ENCODE data around the gene WNT9B.

WNT9B gene

DNA sequence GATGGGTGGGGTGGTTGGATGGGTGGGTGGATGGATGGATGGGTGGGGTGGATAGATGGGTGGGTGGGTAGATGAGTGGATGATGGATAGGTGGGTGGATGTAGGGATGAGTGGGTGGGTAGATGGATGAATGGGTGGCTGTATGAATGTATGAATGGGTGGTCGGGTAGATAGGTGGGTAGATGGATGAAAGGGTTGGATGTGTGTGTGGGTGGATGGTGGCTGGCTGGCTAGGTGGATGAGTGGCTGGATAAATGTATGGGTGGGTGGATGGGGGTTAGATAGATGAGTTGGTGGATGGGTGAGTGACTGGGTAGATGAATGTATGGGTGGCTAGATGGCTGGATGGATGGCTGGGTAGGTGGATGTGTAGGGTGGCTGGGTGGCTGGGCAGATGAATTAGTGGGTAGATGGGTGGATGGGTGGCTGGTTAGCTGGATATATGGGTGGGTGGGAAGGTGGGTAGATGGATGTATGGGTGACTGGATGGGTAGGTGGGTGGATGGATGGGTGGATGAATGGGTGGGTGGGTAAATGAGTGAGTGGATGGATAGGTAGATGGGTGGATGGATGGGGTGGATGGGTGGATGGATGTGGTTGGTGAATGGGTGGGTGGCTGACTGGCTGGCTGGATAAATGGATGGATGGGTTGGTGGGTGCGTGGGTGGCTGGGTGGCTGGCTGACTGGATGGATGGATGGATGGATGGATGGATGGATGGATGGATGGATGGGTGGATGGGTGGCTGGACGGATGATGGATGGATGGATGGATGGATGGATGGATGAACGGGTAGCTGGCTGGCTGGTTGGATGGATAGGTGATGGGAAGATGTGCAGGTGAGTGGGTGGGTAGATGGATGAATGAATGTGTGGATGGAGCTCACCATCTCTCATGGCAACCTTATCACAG lies 52.6 kb downstream of the WNT9B start:
- TF ChIP-seq, protein P1, sequence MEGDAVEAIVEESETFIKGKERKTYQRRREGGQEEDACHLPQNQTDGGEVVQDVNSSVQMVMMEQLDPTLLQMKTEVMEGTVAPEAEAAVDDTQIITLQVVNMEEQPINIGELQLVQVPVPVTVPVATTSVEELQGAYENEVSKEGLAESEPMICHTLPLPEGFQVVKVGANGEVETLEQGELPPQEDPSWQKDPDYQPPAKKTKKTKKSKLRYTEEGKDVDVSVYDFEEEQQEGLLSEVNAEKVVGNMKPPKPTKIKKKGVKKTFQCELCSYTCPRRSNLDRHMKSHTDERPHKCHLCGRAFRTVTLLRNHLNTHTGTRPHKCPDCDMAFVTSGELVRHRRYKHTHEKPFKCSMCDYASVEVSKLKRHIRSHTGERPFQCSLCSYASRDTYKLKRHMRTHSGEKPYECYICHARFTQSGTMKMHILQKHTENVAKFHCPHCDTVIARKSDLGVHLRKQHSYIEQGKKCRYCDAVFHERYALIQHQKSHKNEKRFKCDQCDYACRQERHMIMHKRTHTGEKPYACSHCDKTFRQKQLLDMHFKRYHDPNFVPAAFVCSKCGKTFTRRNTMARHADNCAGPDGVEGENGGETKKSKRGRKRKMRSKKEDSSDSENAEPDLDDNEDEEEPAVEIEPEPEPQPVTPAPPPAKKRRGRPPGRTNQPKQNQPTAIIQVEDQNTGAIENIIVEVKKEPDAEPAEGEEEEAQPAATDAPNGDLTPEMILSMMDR (IDR thresholded peaks at IDR 0.05; ENCODE audit: control extremely low read depth, extremely low read depth, low read depth, missing control alignments), result no peak
- no peak for DNase-seq (ENCODE audit: extremely low spot score)
- ChIA-PET POLR2A (no interaction called here), CTCF (interaction anchor here (1.0 kb wide), 1 partner anchor 18 kb away, joined by 3 read pairs; no protein-coding TSS in a partner anchor)

DNA sequence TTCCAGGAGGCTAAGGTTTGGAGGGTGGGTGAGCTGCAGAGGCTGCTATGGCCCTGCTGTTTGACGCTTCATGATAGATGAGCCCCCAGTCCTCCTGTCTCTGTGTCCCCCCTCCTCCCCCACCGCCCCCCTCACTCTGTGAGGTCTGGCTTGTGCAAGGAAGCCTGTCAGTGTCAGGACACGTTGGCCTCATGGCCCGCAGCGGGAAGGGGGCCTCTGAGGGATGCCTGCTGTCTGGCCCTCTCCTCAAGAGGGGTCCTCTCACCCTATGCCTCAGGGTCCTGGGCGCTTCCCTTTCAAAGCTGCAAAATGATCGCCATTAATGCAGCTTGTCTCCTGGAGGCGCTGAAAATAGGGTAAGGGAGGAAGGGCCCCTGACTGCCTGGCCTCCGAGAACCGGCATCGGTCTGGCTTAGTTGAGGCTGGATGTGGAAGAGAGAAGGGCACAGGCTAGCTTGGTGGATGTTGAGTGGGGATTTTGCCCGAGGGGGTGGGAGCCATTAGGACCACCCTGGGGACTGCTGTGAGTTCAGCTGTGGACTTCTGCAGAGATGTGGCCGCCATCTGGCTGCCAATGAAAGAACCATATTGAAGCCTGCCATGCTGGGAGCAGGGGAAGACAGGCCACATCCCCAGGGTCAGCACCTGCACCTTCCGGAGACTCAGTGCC lies 56.8 kb downstream of the WNT9B start:
- CTCF ChIA-PET, result interaction anchor here (1.4 to 2.4 kb wide), 3 partner anchors 11 to 33 kb away, joined by 3 to 7 read pairs (median 4); no protein-coding TSS in a partner anchor
- DNase-seq (ENCODE audit: extremely low spot score), result no peak
- POLR2A ChIA-PET, result no interaction called here
- TF ChIP-seq, protein P1 (IDR thresholded peaks at IDR 0.05; ENCODE audit: control extremely low read depth, extremely low read depth, low read depth, missing control alignments), result no peak

DNA sequence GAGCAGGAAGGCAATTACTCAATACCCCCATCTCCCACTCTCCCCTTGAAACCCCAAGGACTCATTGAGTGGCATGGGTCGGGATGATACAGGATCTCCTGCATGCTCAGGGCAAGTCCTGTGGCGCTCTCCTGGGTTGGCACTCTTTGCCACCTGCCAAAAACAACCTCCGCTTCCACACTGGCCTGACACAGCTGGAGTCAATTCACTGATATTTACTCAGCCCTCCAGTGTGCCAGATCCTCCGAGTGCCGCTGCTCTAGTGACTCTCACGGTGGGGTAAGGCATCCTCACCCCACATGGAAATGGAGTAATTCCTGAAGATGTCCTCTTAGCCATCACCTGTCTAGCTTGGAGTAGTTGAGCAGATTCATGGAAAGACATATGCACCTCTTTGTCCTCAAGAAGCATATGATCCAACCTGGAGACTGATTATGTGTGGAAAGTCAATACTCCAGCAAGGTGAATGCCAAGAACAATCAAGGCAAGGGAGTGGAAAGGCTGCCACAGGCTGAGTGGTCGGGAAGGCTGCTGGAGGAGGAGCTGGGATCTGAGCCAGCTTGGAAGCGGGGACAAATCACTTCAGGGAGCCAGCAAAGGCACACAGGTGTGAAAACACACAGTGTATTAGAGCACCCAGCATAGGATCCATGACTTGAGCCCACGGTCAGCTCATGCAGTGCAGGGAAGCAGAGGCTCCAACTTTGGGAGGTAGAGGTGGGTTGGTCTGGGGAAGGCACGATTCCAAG lies 59.0 kb downstream of the WNT9B start:
- no peak for DNase-seq (ENCODE audit: extremely low spot score)
- ChIA-PET CTCF (interaction anchor here (1.4 to 3.7 kb wide), 2 partner anchors 9 to 31 kb away, joined by 5 to 14 read pairs; no protein-coding TSS in a partner anchor), POLR2A (no interaction called here)
- TF ChIP-seq, protein P1 (IDR thresholded peaks at IDR 0.05; ENCODE audit: control extremely low read depth, extremely low read depth, low read depth, missing control alignments), result no peak

DNA sequence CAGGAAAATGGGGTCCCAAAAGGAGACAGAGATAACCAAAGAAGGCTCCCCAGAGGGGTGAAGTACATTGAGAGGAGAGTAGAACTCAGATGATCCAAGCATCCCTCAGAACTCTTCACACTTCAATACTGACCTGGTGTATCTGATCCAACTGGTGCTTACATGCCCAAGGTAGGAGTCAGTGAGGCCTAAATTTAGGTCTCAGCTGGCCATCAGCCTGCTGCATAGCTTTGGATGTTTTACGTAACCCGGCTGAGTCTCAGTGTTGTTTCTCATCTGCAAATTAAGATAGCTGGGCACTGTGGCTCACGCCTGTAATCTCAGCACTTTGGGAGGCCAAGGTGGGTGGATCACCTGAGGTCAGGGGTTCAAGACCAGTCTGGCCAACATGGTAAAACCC lies 59.9 kb downstream of the WNT9B start:
- DNase-seq (ENCODE audit: extremely low spot score), result no peak
- TF ChIP-seq, protein P1 (IDR thresholded peaks at IDR 0.05; ENCODE audit: control extremely low read depth, extremely low read depth, low read depth, missing control alignments), result no peak
- ChIA-PET CTCF (interaction anchor here (1.4 to 3.7 kb wide), 2 partner anchors 8 to 30 kb away, joined by 5 to 14 read pairs; no protein-coding TSS in a partner anchor), POLR2A (no interaction called here)

DNA sequence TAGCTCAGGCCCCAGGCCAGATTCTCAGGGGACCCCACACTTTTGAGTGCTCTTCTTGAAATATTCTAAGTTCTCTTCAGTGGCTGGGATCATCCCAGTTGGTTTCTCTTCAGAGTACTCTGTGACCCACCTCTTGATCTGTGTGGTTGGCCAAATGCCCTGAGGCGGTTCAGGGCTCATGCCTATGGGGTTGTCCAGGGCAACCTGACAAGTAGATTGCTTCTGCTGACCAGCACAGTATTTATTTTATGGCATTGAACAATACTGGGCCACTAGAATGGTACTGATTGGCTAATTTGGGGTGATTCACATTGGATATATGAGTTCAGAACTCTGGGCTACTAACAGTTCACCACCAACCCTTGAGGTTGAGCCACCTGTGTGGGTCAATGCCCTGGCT lies 64.2 kb downstream of the WNT9B start:
- CTCF ChIA-PET, result interaction anchor here (3.0 kb wide), 1 partner anchor 26 kb away, joined by 13 read pairs; no protein-coding TSS in a partner anchor
- DNase-seq (ENCODE audit: extremely low spot score), result no peak

More for the DNA sequence above, 64.2 kb downstream of the WNT9B start:
- TF ChIP-seq, protein P1 (IDR thresholded peaks at IDR 0.05; ENCODE audit: control extremely low read depth, extremely low read depth, low read depth, missing control alignments), result no peak
- POLR2A ChIA-PET, result no interaction called here

Measured in GM10248 (cell line).